A549 (cell line): Measurements from ENCODE around the gene NOXA1. TPM values are rescaled to one million over a fixed set of nuclear protein-coding genes. Genes with fewer than 3 reads are reported as not detected.

Source experiments
- ATAC-seq, 2 experiments: fragments of 200-7000 bp in 1 of 2; fragments of >200 bp in 1 of 2; cut with Nextera tagmentation in 1 of 2; cut with Tn5 transposase in 1 of 2; 3 replicates each; pipeline versions ENCODE4 v1.8.0 to v1.9.1; 2018 to 2020; ENCODE audit warnings: mild to moderate bottlenecking in 1 of 2, moderate library complexity in 1 of 2
- CTCF ChIA-PET: fragments of 300-600 bp; sonication (Branson Sonifier 250); formaldehyde crosslinking; extraction: SDS; loops from one replicate; lab custom pipeline; 2021; ENCODE audit warnings: antibody characterized with exemption, inconsistent platforms; lab: Yijun Ruan, JAX
- POLR2A ChIA-PET: fragments of 350-600 bp; formaldehyde crosslinking; extraction: SDS; loops from one replicate; lab custom pipeline; 2021; ENCODE audit warnings: antibody characterized with exemption, inconsistent platforms; lab: Yijun Ruan, JAX
- DNase-seq, 2 experiments: peaks; one replicate each; pipeline versions ENCODE4 v3.0.0 to v3.0.0-alpha.2; 2011 to 2016; ENCODE audit warnings: low read depth in 1 of 2, low spot score in 1 of 2
- FAIRE-seq: peaks from 2 replicates; lab custom pipeline; 2011; peaks lifted over from hg19 to GRCh38; lab: Jason Lieb, UNC
- H3K27ac ChIP-seq, 2 experiments: fragments of >200 bp; sonication (Bioruptor Twin); formaldehyde crosslinking; 3 replicates each; pipeline ENCODE4 v1.5.1; 2016 to 2017
- H3K4me1 ChIP-seq: fragments of >200 bp; sonication (Bioruptor Twin); formaldehyde crosslinking; 3 replicates; pipeline ENCODE4 v1.6.1; 2016
- H3K4me2 ChIP-seq: fragments of >200 bp; sonication (Bioruptor Twin); formaldehyde crosslinking; 3 replicates; pipeline ENCODE4 v1.6.1; 2016
- H3K4me3 ChIP-seq: fragments of >200 bp; sonication (Bioruptor Twin); formaldehyde crosslinking; 3 replicates; pipeline ENCODE4 v1.5.1; 2016
- H3K9me3 ChIP-seq: fragments of >200 bp; sonication (Bioruptor Twin); formaldehyde crosslinking; 3 replicates; pipeline ENCODE4 v1.6.1; 2016
- BHLHE40 ChIP-seq: IDR thresholded peaks from 2 replicates; pipeline ENCODE4 v1.6.1; 2012; ENCODE audit warnings: low read depth, low read length, inconsistent platforms
- CBX2 ChIP-seq: fragments of 200-600 bp; sonication (generic); IDR thresholded peaks from 2 replicates; pipeline ENCODE4 v1.6.1; 2016; ENCODE audit warnings: low read depth, mild to moderate bottlenecking, borderline replicate concordance
- CBX8 ChIP-seq: fragments of 200-600 bp; sonication (generic); IDR thresholded peaks from 2 replicates; pipeline ENCODE4 v1.6.1; 2016
- CEBPB ChIP-seq, 2 experiments: fragments of >200 bp in 1 of 2; sonication (Bioruptor Twin) in 1 of 2; formaldehyde crosslinking in 1 of 2; IDR thresholded peaks; 2 replicates each; pipeline ENCODE4 v1.6.1; 2012 to 2016
- CHD2 ChIP-seq: fragments of 150-350 bp; IDR thresholded peaks from 2 replicates; pipeline ENCODE4 v1.6.1; 2014; ENCODE audit warnings: low read length; ENCODE audit not compliant: partially characterized antibody
- EHMT2 ChIP-seq: fragments of 200-600 bp; sonication (generic); IDR thresholded peaks from 2 replicates; pipeline ENCODE4 v1.6.1; 2016; ENCODE audit warnings: antibody characterized with exemption, low read depth, mild to moderate bottlenecking, moderate library complexity
- FOSB ChIP-seq: fragments of 250-450 bp; sonication (Bioruptor Pico); IDR thresholded peaks from 2 replicates; pipeline ENCODE4 v1.5.0; 2020; ENCODE audit warnings: mild to moderate bottlenecking, moderate library complexity
- FOXS1 ChIP-seq: fragments of 250-450 bp; sonication (Bioruptor Pico); IDR thresholded peaks from 2 replicates; pipeline ENCODE4 v1.5.0; 2020; ENCODE audit warnings: mild to moderate bottlenecking, moderate library complexity
- HDAC2 ChIP-seq: fragments of 200-600 bp; sonication (generic); IDR thresholded peaks from 2 replicates; pipeline ENCODE4 v1.6.1; 2016
- HES2 ChIP-seq: fragments of >200 bp; sonication (Bioruptor Twin); formaldehyde crosslinking; IDR thresholded peaks from 2 replicates; pipeline ENCODE4 v1.6.1; 2016
- HOXB13 ChIP-seq: fragments of 250-450 bp; sonication (Bioruptor Pico); IDR thresholded peaks from 2 replicates; pipeline ENCODE4 v1.5.0; 2020; ENCODE audit warnings: low read depth, mild to moderate bottlenecking, moderate library complexity
- HOXB5 ChIP-seq: fragments of 250-450 bp; sonication (Bioruptor Pico); IDR thresholded peaks from 2 replicates; pipeline ENCODE4 v1.5.0; 2020; ENCODE audit warnings: mild to moderate bottlenecking, moderate library complexity
- KDM1A ChIP-seq: fragments of 200-600 bp; sonication (generic); IDR thresholded peaks from 2 replicates; pipeline ENCODE4 v1.6.1; 2016; ENCODE audit warnings: low read depth, mild to moderate bottlenecking
- MAFK ChIP-seq: fragments of 450-650 bp; IDR thresholded peaks from 2 replicates; pipeline ENCODE4 v1.6.1; 2014; ENCODE audit not compliant: partially characterized antibody
- MAZ ChIP-seq: fragments of 150-350 bp; IDR thresholded peaks from 2 replicates; pipeline ENCODE4 v1.6.1; 2014; ENCODE audit warnings: antibody characterized with exemption, low read depth, low read length, borderline replicate concordance
- NPAS2 ChIP-seq: fragments of 250-450 bp; sonication (Bioruptor Pico); IDR thresholded peaks from 2 replicates; pipeline ENCODE4 v1.8.0; 2022; ENCODE audit warnings: mild to moderate bottlenecking, moderate library complexity, borderline replicate concordance
- NR3C1 ChIP-seq: fragments of >200 bp; sonication (Bioruptor Twin); formaldehyde crosslinking; IDR thresholded peaks from 3 replicates; pipeline ENCODE4 v1.6.1; 2017
- PBX3 ChIP-seq: IDR thresholded peaks from 2 replicates; pipeline ENCODE4 v1.6.1; 2012
- PHF8 ChIP-seq: fragments of 200-600 bp; sonication (generic); IDR thresholded peaks from 2 replicates; pipeline ENCODE4 v1.6.1; 2016; ENCODE audit warnings: low read depth, mild to moderate bottlenecking, antibody characterized with exemption, moderate library complexity, borderline replicate concordance
- POLR2AphosphoS2 ChIP-seq: conservative IDR thresholded peaks from 2 replicates; pipeline ENCODE4 v1.6.1; 2012; ENCODE audit warnings: low read length, improper control_type of control experiment, inconsistent platforms
- RAD21 ChIP-seq, 2 experiments: fragments of >200 bp in 1 of 2; sonication (Bioruptor Twin) in 1 of 2; formaldehyde crosslinking in 1 of 2; IDR thresholded peaks in 1 of 2; conservative IDR thresholded peaks in 1 of 2; 2 replicates in 1 of 2; 3 replicates in 1 of 2; pipeline ENCODE4 v1.6.1; 2012 to 2018; ENCODE audit warnings: inconsistent platforms in 1 of 2
- RARB ChIP-seq: fragments of 250-450 bp; sonication (Bioruptor Pico); IDR thresholded peaks from 2 replicates; pipeline ENCODE4 v1.8.0; 2021; ENCODE audit warnings: mild to moderate bottlenecking, moderate library complexity
- TFCP2L1 ChIP-seq: fragments of 250-450 bp; sonication (Bioruptor Pico); IDR thresholded peaks from 2 replicates; pipeline ENCODE4 v1.5.0; 2021; ENCODE audit warnings: mild to moderate bottlenecking
- ZFP36 ChIP-seq: fragments of 450-650 bp; IDR thresholded peaks from 2 replicates; pipeline ENCODE4 v1.6.1; 2014; ENCODE audit warnings: borderline replicate concordance; ENCODE audit not compliant: partially characterized antibody
- ZNF302 ChIP-seq: fragments of 250-450 bp; sonication (Bioruptor Pico); IDR thresholded peaks from 2 replicates; pipeline ENCODE4 v1.9.0; 2021; ENCODE audit warnings: inconsistent platforms, mild to moderate bottlenecking, moderate library complexity
- WGBS: methylation state at CpG from one replicate; pipeline ENCODE4 v1.1.6; 2017; ENCODE audit errors: missing lambda C conversion rate; 5-methylcytosine and 5-hydroxymethylcytosine counted together
- polyA plus RNA-seq, 4 experiments: library from polyadenylated mRNA; depleted of rRNA in 3 of 4; stranded (reverse); fragments of >200 nt; fragmentation: RNase III in 1 of 4; extraction: RNeasy Plus Mini Kit Qiagen cat#74134 plus additional on column Dnase treatment in 1 of 4; gene quantifications; 2 replicates in 3 of 4; 3 replicates in 1 of 4; pipeline ENCODE4 v1.2.3, GENCODE V29; 2011 to 2017
- TF ChIP-seq, protein P1 (sequence below): fragments of 150-350 bp; IDR thresholded peaks from 2 replicates; pipeline ENCODE4 v1.6.1; 2014; ENCODE audit warnings: low read depth, mild to moderate bottlenecking, low read length
- TF ChIP-seq, protein P2 (sequence below): fragments of 200-600 bp; sonication (generic); IDR thresholded peaks from 2 replicates; pipeline ENCODE4 v1.6.1; 2016; ENCODE audit warnings: antibody characterized with exemption, mild to moderate bottlenecking, moderate library complexity

NOXA1 gene
- polyA plus RNA-seq, 2 of the 4 experiments (the other 2 are of a cell fraction) = 0.44 to 1.5 TPM

GRCh38 chr9:137382444-137383080 lies 40.6 kb upstream of the NOXA1 start:
- FAIRE-seq (no peak), DNase-seq (no peak), ATAC-seq (peak; percentile 17 to 41; a peak in 4 of 6 replicates)
- H3K4me3 ChIP-seq = no peak overlapping the region
- 81% methylated on average over 12 of the region's 25 CpGs for WGBS
- no peaks in the 10 kb centered on the region for H3K4me1 ChIP-seq
- H3K4me2 ChIP-seq = no peak overlapping the region
- ChIA-PET POLR2A (no interaction called here), CTCF (interaction anchor here (1.0 to 1.1 kb wide), 2 partner anchors 41 to 81 kb away, joined by 3 to 4 read pairs; partner anchors contain the start of genes EXD3, NOXA1 and NRARP)
- no peak overlapping the region for H3K27ac ChIP-seq
- TF ChIP-seq RARB (CRISPR knock-in tag) (no peak), ZFP36 (no peak), MAFK (no peak), MAZ (no peak), FOSB (CRISPR knock-in tag) (no peak), CHD2 (no peak), EHMT2 (no peak), HES2 (no peak), POLR2AphosphoS2 (no peak), RAD21 (conservative IDR thresholded peaks at IDR 0.05 in 1 of 2, IDR thresholded peaks at IDR 0.05 in 1 of 2) (no peak), NPAS2 (CRISPR knock-in tag) (no peak), CBX8 (no peak), HOXB13 (CRISPR knock-in tag) (no peak), ZNF302 (CRISPR knock-in tag) (no peak), PBX3 (no peak), HDAC2 (no peak), HOXB5 (CRISPR knock-in tag) (no peak)
- TF ChIP-seq, protein P1, sequence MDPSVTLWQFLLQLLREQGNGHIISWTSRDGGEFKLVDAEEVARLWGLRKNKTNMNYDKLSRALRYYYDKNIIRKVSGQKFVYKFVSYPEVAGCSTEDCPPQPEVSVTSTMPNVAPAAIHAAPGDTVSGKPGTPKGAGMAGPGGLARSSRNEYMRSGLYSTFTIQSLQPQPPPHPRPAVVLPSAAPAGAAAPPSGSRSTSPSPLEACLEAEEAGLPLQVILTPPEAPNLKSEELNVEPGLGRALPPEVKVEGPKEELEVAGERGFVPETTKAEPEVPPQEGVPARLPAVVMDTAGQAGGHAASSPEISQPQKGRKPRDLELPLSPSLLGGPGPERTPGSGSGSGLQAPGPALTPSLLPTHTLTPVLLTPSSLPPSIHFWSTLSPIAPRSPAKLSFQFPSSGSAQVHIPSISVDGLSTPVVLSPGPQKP = no peak
- no peaks in the 10 kb centered on the region for H3K9me3 ChIP-seq

GRCh38 chr9:137383081-137383783 lies 40.0 kb upstream of the NOXA1 start:
- WGBS = 65% methylated on average over 16 of the region's 27 CpGs
- ChIA-PET CTCF (interaction anchor here (1.0 to 1.1 kb wide), 3 partner anchors 9 to 81 kb away, joined by 3 to 4 read pairs (median 3); partner anchors contain the start of genes EXD3, NOXA1 and NRARP), POLR2A (interaction anchor here (0.6 kb wide), 1 partner anchor 71 kb away, joined by 3 read pairs; no protein-coding TSS in a partner anchor)
- no peak overlapping the region for H3K4me2 ChIP-seq
- H3K4me3 ChIP-seq = no peak overlapping the region
- FAIRE-seq (no peak), ATAC-seq (peak; percentile 11 to 16; a peak in 2 of 6 replicates), DNase-seq (no peak)
- H3K4me1 ChIP-seq = no peaks in the 10 kb centered on the region
- no peak overlapping the region for H3K27ac ChIP-seq
- TF ChIP-seq PHF8 (no peak), RAD21 (conservative IDR thresholded peaks at IDR 0.05 in 1 of 2, IDR thresholded peaks at IDR 0.05 in 1 of 2) (no peak), MAZ (no peak), BHLHE40 (no peak), TFCP2L1 (CRISPR knock-in tag) (no peak), MAFK (no peak), FOXS1 (CRISPR knock-in tag) (no peak), HOXB13 (CRISPR knock-in tag) (no peak), NR3C1 (no peak), KDM1A (no peak), CEBPB (IDR thresholded peaks at IDR 0.05) (no peak), CBX2 (no peak)
- TF ChIP-seq, protein P2, sequence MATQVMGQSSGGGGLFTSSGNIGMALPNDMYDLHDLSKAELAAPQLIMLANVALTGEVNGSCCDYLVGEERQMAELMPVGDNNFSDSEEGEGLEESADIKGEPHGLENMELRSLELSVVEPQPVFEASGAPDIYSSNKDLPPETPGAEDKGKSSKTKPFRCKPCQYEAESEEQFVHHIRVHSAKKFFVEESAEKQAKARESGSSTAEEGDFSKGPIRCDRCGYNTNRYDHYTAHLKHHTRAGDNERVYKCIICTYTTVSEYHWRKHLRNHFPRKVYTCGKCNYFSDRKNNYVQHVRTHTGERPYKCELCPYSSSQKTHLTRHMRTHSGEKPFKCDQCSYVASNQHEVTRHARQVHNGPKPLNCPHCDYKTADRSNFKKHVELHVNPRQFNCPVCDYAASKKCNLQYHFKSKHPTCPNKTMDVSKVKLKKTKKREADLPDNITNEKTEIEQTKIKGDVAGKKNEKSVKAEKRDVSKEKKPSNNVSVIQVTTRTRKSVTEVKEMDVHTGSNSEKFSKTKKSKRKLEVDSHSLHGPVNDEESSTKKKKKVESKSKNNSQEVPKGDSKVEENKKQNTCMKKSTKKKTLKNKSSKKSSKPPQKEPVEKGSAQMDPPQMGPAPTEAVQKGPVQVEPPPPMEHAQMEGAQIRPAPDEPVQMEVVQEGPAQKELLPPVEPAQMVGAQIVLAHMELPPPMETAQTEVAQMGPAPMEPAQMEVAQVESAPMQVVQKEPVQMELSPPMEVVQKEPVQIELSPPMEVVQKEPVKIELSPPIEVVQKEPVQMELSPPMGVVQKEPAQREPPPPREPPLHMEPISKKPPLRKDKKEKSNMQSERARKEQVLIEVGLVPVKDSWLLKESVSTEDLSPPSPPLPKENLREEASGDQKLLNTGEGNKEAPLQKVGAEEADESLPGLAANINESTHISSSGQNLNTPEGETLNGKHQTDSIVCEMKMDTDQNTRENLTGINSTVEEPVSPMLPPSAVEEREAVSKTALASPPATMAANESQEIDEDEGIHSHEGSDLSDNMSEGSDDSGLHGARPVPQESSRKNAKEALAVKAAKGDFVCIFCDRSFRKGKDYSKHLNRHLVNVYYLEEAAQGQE = no peak
- H3K9me3 ChIP-seq = no peaks in the 10 kb centered on the region
